Stimulated activated CD8-positive, alpha-beta memory T cell treated with anti-CD3 and anti-CD28 coated beads, Interleukin-7, amount 100 ng/mL, for 1 hour (primary cell): ENCODE data around the gene CIDEA.
"Not testable (repeated sequence)": the region's sequence is repeated elsewhere in the genome, so short reads cannot be mapped to it uniquely, and the experiment has no call there.

ENCODE experiments used
- DNase-seq, 2 donors: peaks; one replicate each; pipeline ENCODE4 v3.0.0-alpha.2; 2020; ENCODE audit warnings: low read depth in 2 of 2

The CIDEA gene, protein sequence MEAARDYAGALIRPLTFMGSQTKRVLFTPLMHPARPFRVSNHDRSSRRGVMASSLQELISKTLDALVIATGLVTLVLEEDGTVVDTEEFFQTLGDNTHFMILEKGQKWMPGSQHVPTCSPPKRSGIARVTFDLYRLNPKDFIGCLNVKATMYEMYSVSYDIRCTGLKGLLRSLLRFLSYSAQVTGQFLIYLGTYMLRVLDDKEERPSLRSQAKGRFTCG

DNA sequence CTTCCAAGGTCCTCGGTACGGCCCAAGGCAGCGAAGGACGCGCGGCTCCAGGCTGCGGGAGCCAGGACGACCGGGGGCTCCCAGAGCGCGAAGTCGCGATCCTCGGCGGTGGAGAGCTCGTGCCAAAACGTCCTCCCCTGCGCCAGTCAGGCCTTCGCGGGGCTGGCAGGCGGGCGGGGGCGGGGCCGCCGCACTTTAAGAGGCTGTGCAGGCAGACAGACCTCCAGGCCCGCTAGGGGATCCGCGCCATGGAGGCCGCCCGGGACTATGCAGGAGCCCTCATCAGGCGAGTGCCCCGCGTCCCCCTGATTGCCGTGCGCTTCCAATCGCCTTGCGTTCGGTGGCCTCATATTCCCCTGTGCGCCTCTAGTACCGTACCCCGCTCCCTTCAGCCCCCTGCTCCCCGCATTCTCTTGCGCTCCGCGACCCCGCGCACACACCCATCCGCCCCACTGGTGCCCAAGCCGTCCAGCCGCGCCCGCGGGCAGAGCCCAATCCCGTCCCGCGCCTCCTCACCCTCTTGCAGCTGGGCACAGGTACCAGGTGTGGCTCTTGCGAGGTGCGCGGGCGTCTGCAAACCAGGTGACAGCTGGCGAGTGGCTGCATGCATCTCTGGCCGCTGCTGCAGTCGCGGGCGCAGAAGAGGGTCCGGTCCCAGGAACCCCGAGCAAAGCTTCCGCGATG, at the start of gene CIDEA:
CIDEA (plus strand) TSS at position 226 of the 684 bp plus-strand sequence; CDS start at position 249, 23 bp downstream.
- DNase-seq: no peak

DNA sequence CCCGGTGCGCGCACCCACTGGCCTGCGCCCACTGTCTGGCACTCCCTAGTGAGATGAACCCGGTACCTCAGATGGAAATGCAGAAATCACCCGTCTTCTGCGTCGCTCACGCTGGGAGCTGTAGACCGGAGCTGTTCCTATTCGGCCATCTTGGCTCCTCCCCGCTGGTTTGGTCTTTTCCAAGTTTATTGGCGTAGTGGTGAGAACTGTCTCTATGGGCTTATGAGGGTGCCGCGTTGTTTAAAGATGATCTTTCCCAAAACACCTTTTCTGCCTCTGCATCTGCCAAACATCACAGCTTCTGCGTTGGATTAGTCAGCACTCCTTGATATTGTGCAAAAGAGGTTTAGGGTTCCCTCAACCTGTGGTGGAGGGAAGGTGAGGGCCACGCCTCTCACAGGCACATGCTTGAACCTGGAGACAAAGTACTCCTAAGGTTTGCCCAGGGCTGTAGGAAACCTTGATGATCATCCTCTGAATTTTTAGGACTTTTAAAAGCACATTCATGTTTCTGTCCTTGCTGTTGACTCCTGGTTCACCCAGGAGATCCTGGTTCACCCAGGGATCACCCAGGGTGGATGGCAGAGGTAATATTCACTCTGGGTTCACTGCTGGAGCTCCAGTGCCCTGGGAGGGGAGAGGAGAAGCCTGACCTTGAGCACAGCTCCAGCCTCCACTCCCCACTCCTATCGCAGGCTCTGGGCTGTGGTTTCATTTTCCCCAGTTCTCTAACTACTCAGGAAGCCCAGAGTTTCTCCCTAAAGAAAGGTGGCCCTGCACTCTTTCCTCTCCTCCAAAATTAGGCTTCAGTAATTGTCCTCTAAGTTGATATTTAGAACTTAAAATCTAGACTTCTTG, 45.6 kb upstream of the CIDEA start:
- DNase-seq: not testable (repeated sequence)

DNA sequence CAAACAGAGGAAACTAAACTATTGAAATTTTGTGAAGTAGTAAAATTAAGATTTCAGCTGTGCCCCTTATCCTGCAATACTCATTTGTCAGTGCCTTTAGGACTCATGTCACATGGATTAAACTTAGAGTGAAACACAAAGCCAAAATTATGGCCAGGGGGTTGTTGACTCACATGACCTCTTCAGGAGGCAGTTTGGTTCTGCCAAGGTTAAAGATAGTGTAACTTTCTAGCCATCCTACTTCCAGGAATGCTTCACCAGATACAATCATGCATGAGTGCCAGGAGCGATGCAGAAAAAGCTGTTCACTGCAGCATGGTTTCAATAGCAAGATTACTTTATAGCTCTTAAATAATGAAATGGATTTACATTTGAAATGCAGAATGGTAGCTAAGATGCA, 41.9 kb upstream of the CIDEA start:
- DNase-seq: not testable (repeated sequence)

DNA sequence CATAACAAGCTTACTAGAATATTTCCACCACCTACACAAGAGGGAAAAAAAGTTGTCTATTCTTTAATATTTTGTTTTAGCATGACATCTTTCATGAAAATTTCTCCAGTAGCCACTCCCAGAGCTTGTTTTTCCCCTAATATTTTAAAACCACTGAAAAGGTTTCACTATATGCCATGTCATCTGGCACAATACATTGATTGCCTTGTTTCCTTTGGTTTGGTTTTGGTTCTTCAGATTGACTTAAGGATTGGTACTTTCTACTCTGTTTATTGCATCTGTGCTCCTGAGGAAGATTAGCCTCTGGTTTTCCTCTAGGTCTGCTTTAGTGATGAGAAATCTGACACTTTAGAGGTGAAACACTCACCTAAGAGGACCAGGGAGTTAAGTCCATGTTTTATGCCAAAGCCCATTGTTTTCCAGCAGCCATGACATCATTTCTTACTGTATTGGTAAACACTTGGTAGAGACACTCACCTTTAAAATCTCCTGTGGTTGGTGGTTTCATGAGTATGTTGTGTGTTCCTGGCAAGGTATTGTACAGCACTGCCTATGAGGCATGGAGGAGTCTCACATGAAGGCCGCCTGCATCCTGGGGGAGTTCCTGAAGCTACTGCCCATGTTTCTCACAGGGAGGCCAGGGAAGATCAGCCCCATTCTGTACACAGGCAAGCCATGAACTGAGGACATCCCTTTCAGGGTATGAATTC, 39.7 kb upstream of the CIDEA start:
- DNase-seq: not testable (repeated sequence)

DNA sequence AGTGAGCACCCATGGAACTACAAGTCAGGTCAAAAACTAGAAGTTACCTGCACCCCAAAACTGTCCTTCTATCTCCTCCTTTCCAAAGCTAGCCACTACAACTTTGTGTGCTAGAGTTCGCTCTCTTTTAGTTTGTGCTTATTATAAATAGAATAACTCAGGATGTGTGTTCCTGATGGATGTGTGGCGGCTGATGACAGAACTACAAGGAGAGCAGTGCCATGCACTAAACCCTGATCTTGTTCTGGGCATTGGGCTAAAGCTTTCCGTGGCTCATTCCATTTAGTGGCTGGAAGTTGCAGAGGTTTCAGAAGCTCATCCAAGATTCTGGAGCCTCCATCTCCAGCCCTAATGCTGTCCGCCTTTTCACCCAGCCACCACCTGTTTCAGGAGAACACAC, 37.7 kb upstream of the CIDEA start:
- DNase-seq: not testable (repeated sequence)

DNA sequence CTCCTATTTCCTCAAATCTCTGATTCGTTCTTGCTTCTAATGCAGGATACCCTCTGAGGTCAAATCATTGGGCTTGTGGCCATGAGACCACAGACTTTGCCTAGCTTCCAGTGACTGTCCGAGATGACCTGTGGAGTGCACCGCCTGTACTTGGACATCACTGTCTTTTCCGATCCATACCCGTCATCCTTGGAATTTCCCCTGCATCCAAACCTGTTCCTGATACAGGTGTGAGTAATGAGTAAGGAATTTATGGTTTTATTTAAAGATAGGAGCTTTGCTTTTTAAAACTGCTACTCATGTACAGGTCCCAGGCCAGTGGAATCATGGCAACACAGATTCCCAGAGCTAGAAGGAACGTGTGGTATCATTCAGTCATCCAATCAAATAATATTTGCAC, 35.6 kb upstream of the CIDEA start:
- DNase-seq: not testable (repeated sequence)

DNA sequence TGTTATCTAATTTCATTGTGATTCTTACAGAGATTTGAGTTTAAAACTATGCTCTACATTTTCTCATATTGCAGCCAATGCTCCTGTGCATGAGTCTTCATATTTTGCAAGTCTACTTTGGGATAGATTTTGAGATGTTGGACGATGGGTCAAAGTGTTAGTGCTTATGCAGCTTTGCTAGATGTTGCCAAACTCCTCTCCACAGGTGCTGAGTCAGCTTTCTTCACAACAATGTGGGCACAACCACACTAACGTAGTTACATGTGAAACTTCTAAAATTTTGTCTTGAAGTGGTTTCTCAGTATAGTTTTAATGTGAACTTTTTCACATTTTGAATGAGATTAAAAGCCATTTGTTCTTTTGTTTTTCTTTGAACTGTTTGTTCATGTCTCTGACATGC, 32.1 kb upstream of the CIDEA start:
- DNase-seq: not testable (repeated sequence)

DNA sequence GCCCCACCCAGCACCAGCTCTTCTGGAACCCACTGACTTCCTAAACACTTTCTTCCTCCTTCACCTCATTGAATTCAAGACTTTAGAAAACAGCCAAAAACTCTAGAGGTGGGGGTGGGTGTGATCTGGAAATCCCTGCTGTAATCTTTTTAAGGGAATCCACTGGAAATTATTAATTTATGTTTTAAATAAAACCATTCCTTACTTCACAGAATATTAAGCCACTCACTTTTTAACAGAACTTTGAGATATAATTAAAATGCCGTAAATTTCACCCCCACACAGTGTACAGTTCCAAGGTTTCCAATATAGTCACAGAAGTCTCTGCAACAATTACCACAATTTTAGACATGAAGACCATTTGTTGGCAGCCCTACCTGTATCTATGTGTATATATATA, 30.8 kb upstream of the CIDEA start:
- DNase-seq: not testable (repeated sequence)

DNA sequence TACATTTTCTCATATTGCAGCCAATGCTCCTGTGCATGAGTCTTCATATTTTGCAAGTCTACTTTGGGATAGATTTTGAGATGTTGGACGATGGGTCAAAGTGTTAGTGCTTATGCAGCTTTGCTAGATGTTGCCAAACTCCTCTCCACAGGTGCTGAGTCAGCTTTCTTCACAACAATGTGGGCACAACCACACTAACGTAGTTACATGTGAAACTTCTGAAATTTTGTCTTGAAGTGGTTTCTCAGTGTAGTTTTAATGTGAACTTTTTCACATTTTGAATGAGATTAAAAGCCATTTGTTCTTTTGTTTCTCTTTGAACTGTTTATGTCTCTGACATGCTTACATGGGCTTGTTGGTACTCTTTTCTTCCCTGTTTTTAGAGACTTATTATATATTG, 27.4 kb upstream of the CIDEA start:
- DNase-seq: not testable (repeated sequence)

DNA sequence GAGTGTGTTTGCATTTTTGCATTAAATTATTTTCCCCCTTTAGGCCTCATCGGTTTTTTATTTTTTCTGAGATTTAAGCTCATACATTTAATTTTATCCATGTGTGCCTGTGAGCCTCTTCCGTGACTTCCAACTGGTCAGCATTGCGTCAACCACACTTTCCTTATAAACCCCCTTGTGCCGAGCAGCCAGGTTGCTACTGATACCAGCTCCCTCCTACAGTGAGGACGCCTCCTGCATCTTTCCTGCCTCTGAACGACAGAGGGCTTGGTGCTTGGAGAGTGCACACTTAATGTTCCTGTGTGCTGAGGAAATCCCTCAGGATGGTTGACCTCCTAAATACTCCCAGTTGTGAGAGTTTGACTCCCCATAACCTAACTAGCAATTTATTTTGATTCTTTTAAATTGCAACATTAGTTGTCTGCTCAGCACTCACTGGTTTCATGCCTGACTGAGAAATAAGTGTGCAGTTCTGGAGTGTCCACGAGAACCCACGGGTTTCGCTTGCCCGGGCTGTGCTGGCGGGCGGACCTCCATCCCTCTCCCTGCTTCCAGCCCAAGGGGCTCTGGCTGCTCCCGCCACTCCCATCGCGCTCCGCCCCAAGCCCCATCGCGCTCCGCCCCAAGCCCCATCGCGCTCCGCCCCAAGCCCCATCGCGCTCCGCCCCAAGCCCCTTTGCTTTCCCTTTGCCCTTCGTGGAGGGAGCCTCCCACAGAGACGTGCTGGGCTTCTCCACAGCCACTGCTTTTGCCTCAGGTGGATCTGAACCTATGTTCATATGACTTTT, 26.6 kb upstream of the CIDEA start:
- DNase-seq: not testable (repeated sequence)

DNA sequence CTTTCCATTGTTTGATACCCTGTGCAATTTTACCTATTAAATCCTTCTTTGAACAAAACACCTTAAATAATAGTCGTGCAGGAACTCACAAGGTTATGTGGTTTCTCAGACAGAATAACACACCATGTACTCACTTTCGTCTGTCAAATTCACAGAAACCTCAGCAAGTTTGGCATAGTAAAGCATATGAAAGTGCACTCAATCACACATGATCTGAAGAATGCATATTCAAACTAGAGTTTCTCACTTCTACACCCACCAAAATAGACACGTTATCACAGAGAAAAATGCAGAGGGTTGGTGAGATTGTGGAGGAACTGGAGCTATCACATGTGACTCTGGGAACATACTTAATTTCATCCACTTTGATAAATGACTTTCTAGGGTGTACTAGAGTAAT, 25.9 kb upstream of the CIDEA start:
- not testable (repeated sequence) for DNase-seq

DNA sequence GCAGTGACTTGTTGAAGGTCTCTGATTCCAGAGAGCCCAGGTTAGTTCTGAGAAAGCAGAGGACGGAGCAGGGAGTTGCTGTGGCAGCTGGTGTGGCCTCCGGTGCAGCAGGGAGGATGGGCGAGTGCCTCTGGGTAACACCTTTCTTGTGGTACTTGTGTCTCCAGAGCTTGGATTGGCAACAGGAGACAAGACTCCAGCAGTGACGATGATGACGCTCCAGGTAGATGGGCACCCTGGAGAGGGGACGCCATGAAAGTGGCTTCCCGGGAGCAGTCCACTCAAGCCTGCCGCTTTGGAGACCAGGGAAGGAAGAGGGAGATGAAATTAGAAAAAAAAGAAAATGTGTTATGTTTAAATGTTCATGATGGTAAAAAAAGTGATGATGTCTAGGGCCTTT, 23.6 kb upstream of the CIDEA start:
- DNase-seq: not testable (repeated sequence)

DNA sequence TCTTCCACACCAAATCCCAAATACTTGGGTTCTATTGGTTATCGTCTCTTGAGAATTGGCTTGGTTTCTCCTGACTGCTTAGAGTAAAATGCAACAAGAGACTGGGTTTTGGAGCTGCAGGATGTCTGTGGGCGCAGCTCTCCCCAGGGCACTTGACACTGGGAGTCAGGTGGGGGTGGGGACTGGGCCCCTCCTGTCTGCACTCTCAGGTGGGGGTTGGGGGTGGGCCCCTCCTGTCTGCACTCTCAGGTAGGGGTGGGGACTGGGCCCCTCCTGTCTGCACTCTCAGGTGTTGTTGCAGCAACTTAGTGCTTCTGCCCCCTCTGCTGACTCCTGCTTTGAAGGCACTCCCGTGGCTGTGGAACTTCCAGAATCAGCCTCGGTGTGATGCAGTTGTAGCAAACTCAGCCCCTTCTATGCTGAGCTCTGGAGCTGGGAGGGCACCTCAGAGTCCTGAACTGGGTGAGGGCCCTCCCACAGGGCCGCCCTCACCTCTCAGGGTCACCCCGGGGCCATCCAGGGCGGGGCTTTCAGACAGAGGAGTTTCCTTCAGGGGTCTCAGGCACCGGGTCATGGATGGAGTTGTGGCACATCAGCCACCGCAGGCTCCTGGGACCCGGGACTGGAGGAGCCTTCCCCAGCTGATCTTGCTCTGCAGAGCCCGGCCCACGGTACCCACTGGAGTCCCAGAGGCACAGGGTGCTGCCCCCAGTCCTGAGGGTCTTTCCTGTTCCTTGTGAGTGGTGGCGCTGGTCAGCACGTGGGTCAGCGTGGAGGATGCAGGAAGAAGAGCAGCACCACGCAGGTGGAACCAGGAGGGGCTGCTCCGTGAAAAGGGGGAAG, 22.9 kb upstream of the CIDEA start:
- no peak for DNase-seq

DNA sequence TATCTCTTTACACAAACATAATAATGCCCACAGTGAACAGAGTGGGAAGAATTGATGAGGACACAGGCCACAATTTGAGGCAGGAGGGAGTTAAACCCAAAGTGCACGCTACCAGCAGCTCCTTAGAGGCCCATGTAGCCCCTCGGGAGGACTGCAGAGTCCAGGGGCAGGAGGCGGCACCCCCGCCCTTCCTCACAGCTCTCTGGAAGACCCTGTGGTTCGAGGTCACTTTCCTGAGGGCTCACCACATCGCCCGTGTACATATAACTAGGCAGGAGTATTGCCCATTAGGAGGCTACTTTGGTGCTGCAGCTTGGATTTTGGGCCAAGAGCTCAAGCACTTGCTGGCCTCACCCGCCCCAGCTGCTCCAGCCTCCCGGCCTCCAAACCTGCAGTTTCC, 22.2 kb upstream of the CIDEA start:
- DNase-seq: no peak

DNA sequence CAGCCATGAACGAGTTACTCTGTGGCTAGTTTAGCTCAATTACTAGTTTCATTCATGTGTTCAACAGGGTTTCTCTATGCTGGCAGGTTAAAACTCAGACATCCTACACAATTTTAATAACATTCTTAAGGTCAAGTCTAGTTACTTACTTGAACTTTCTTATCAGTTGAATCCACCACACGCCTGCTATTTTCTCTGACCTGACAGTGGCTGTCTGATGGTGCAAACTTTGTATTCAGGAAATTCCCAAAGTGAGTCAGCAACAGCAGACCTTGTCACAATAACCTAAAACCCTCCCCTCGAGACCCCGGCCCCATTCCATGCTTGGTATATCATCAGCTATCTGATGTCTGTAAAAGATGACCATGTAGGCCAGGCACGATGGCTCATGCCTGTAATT, 20.8 kb upstream of the CIDEA start:
- no peak for DNase-seq

DNA sequence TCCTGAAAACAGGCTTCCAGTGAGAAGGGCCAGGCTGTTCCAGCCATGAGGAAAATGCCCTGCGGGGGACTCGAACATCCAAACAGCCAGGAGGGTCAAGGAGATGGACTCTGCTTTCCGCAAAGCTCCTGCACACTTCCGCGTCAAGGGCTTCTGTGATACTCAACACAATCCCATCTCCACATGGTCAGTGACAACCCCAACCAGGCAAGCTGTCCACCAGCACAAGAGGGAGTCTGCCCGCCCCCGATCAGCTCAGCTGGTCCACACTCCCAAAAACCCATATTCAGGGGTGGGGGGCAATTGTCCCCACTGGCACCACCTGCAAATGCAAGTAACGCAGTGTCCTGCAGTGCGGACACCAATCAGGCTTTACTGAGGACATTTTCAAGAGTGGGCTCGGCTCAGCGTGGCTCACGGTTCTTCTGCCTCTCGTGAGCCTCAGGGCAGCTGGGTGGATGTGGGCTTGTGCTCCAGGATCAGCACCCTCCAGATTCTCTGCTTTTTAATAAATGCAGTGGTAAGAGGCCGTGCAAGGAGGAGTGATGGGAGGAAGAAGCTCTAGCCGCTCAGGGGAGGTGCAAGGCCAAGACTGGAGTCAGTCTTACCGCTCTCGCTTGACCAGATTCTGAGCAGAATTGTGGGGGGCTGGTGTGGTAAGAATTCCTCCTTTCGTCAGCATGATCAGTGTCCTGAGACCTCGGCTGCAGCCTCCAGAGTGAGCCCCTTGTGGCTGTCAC, 19.5 kb upstream of the CIDEA start:
- no peak for DNase-seq

DNA sequence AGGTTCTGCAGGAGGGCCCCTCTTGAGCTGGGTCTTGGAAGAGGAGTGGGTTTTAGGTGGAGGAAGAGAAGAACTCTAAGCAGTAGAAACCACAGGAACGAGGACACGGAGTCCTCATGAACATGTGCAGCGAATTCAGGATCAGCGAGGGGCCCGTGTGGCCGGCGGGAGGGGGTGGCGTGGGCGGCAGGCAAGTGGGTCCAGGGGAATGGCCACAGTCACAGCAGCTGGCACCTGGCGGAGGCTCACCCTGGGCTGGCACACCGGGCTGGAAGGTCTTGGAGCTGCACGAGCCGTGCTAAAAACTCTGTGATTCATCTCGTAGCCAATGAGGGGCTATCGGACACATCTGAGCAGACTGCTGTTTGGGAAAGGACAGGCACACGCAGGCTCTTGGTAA, 18.0 kb upstream of the CIDEA start:
- DNase-seq: no peak

DNA sequence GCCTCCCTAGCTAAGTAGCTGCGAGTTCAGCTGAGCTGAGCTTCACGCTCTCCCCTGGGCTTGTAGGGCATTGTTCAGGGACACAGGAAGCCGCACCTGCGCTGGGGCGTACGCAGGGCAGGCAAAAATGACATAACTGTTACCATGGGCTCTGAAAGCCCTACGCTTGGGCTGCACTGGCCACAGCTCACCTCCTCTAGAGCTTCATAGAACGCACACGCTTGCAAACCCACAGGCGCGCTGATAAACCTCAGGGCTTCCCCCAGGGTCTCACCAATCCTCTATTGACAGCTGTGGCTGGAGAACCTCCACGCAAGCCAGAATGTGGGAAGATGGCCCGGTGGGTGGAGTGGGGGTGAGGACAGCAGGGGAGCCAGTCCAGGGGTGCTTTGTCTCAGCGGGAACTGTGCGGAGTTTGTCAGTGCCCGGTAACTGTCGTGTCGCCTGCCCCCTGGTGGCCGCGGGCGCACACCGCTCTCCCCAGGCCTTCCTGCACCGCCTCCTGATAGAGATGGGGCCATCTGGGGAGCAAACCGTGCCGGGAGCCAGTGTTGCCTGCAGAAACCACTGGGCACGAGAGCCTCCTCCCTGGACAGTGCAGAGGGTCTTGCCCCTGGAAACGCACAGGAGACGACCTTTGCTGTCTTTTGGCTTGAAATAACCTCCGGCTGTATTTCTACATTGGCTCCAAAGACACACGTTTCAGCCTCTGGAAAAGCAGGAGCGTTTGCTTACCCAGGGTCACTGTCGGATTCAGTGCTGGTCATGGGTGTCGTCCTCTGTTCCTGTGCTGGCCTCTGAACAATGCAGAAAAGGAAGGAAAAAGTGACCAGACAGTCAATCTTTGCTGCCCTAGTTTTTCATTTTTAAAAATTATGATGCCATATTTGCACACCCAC, 17.0 kb upstream of the CIDEA start:
- peak; percentile 25 to 26 for DNase-seq
